GM21381 (cell line): Measurements from ENCODE around the gene ERCC6L2.

Experiments
- ATAC-seq: cut with Tn5 transposase; IDR thresholded peaks from one replicate; pipeline ENCODE4 v1.9.1; 2021; ENCODE audit warnings: mild to moderate bottlenecking, moderate library complexity; ENCODE audit not compliant: unreplicated experiment

The ERCC6L2 gene, protein sequence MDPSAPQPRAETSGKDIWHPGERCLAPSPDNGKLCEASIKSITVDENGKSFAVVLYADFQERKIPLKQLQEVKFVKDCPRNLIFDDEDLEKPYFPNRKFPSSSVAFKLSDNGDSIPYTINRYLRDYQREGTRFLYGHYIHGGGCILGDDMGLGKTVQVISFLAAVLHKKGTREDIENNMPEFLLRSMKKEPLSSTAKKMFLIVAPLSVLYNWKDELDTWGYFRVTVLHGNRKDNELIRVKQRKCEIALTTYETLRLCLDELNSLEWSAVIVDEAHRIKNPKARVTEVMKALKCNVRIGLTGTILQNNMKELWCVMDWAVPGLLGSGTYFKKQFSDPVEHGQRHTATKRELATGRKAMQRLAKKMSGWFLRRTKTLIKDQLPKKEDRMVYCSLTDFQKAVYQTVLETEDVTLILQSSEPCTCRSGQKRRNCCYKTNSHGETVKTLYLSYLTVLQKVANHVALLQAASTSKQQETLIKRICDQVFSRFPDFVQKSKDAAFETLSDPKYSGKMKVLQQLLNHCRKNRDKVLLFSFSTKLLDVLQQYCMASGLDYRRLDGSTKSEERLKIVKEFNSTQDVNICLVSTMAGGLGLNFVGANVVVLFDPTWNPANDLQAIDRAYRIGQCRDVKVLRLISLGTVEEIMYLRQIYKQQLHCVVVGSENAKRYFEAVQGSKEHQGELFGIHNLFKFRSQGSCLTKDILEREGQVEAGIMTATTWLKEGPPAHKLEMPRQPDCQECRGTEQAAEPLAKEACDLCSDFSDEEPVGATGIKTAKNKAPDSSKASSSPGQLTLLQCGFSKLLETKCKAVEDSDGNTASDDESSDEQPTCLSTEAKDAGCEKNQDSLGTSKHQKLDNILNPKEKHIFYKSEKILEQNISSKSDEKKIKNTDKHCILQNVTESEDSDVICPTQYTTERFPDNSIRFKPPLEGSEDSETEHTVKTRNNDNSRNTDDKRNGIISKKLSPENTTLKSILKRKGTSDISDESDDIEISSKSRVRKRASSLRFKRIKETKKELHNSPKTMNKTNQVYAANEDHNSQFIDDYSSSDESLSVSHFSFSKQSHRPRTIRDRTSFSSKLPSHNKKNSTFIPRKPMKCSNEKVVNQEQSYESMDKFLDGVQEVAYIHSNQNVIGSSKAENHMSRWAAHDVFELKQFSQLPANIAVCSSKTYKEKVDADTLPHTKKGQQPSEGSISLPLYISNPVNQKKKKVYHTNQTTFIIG (N-terminal part only)

DNA sequence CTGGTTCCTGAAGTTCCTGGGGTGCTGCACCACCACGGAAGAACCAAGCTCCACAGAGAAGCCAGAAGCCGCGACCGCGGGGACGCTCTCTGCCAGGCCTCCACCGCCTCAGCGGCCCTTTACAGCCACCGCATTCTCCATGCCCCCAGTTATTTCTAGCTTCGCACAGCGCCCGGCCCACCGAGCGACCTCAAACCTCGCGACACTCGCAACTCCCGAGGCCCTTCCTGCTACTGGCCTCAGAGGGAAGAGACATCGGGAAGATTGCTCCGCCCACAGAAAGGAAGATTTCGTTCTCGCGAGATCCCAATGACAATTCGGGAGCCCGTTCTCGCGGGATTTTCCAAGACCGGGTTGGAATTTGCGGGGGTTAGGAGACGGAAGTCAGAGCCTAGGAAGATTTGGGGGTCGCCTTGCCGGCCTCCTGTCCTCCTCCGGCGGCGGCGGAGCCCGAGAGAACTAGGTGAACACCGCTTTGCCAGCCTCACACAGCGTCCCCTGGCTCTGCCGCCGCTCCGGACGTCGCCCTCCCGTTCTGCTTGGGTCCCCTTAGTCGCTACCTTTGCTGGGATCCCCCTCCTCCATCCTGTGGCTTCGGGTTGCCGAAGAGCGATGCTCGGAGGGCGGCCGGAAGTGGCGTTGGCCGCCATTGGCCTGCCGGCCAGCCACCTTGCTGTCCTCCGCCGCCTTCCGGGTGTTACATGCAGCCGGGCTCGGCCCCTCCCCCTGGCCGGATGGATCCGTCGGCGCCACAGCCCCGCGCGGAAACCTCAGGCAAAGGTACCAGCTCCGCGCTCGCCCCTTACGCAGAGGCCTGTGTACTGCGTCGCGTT is at the start of gene ERCC6L2:
TSS of gene ERCC6L2 (plus strand) at position 387 of the 833 bp plus-strand sequence. CDS start at position 735, 348 bp downstream.
- ATAC-seq, result peak; percentile 92

DNA sequence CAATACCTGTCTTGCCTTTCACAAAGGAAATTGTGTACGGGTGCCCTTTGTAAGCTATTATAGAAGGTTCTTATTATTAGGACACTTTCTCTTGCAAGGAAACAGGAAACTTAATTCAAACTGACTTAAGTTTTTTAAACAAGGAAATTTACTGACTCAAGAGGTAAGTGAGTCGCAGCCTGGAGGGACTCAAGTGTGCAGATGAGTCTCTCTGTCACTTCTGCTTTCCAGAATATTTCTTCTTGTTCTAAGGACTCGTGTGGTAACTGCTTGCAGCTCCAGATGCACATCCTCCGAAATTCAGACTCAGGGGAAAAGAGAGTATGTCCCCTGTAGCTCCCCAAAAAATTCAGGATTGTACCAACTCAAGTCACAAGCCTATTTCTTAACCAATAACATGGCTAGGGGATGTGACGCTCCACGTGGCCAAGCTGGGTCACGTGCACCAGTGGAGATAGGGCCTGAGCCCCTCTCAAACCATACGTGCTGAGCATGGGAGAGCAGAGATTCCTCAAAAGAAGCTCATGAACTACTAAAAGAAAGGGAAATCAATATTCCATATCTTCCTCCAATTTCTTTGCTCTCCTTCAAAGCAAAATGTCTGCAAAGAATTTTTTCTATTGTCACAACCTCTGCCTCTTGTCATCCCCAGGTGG is 49.2 kb upstream of the ERCC6L2 start:
- no peak for ATAC-seq

DNA sequence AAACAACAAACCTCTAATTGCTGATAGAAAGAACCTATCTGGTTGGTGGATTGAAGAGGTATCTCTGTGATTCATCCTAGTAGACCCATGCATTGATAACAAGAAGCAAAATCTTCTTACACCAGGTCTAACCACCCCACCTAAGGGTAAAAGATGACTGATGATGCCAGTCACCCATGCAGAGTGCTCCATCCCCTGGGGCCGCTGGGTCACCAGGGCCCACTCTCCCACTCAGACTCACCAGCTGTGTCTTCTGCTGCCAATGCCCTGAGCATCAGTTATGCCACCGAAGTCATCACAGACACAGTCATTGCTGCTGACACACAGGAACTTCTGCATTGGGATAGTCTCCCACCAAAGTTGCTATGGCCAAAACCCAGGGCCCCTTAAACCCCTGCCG is 44.7 kb upstream of the ERCC6L2 start:
- ATAC-seq, result no peak

DNA sequence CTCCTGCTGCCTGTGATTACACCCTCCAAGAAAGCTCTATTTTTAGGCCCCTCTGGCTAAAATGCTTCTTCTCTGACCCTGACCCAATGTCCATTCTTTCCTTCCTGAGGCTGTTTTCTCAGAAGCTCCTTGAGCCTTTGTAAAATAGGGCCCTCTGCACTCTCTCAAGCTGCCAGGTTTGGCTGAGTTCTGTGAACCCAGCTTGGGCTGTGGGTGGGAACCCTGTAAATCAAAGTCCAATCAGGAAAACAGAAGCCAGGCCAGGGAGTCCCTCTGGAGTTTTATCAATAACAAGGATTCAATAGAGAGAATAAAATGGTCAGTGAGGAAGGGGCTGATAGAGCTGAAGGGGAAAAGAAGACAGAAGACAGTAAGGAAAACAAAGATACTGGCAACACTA is 43.7 kb upstream of the ERCC6L2 start:
- no peak for ATAC-seq

DNA sequence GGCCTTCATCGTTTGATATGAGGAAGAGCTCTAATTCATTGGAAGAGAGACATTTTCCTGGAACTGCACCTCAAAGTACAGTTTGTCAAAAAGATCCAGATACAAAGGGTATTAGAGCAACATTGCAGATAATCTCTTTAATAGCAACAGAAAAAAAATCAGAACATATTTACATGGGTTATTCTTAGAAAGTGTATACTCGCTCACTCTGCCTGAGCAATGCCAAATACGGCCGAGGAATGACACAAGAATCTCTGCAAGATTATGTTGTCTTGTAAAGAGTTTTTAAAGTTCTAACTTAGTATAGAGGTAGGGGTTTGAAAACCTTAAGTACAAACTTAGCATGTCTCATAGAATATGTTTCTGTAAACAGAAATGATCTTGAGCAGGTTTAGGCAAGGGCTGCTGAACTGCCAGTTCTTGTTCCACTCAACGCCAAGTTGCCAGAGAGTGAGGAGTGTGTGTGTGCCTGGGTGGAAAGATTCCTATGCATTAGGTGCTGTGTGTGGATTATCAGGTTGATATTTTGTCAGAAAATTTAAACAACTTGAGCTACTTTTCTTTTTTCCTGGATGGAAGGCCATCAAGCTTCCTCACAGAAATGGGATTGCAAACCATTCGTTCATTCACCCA is 41.8 kb upstream of the ERCC6L2 start:
- ATAC-seq, result no peak

DNA sequence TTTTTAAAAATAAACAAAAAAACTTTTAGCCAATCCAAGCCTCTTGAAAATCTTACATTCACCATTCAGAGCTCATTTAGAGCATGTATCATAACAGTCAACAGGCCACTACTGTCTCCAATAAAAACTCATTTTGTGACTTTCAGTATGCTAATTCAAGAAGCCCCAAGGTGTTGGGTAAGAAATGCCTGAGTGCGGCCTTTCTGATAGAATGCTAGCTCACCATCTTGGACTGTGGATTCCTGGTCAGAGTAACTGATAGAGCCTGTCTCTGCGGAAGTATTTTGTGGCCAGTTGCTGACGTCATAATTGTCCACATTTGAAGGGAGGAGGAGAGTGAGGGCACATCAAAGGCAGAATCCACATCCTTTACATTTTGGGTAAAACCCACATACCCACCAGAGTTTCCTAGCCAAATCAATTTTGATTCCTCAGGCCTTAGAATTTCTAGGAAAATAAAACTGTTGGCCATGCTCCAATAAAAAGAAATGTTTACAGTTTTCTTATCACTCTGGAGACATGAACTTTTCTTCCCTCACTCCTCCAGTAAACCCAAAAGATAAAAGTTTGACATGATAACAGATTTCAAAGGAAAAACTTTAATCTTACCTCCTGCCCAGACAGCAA is 41.1 kb upstream of the ERCC6L2 start:
- no peak for ATAC-seq

DNA sequence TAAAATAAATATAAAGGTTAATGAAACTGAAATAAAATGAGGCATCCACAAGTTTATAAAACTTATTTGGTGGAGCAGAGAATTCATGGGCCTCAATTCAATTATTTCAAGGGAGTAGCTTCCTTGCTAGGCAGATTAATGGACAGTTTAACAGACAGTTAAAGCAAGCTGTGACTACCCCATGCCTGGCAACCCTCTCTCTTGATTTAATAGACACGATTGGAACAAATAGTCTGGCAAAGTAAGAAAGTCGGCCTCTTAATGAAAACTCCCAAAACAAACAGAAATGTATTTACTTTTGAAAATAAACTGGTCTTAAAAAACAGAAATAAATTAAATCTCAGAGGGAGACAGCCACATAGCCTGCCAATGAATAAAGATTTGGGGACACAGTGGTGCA is 40.1 kb upstream of the ERCC6L2 start:
- ATAC-seq, result no peak

DNA sequence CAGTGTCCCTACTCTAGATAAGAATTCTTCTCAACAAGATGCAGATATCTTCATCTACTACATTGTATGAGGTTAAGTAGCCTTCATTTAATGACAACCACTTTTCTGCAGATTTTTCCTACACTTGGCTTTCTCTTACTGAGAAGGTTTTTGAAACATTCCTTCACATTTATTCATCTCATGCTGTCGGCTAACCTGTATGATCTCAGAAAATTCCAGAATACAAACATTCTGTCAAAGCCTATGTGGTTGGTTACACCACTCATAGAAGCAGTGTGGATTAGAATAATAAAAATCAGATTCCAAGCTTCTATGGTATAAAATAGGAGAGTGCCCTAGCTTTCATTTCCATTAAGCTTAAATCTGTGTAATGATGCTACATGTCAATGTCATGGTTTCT is 39.4 kb upstream of the ERCC6L2 start:
- no peak for ATAC-seq

DNA sequence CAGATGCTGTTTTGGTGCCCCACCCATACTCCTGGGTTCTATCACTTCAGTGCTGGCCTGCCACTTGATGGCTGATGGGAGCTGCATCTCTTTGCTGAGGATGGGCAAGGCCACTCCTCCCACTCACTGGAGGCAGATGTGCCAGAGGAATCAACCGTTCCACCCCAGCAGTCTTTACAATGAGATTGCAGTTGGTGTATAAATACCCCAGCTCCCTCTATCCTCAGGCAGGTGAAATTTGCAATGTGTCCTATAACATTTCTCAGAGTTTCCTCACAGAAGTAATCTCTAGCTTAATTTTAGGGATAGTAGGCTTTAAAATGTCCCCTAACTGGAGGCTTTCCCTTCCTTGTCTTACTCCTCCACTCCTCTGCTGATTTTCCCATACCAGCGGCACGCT is 36.5 kb upstream of the ERCC6L2 start:
- no peak for ATAC-seq

DNA sequence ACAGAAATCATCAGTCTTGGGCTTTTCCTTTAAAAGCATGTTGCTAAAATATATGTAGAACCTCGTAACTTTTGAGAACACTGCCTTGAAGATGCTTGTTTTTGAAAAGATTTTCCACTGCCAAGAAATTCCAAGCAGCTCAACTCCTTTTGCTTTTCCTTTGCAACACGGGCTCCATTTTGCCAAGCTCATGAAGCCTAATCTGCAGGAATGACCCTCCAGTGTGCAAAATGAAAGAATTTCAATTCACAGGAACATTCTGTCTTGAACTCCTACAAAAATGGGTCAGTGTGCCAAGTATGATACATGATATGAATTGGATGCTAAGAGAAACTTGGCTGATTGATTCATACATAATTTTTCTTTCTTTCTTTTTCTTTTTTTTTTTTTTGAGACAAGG is 35.4 kb upstream of the ERCC6L2 start:
- no peak for ATAC-seq

DNA sequence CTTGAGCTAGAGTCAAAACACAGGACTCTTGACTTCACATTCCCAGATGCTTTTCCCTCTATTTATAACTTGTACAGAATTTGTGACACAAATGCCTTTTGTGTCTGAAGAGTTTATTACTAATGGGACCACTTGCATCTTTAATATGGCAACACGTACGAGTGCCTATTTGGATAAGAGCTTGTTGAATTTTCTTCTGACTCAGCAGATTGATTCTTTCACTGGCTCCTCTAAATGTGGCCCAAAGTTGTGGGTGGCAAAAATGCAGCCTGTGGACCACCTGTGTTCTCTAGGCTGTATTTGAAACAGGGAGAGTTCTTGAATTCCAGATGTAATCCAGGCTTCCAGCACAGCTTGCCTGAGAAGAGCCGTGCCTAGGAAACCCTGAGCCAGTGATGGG is 34.1 kb upstream of the ERCC6L2 start:
- ATAC-seq, result no peak

DNA sequence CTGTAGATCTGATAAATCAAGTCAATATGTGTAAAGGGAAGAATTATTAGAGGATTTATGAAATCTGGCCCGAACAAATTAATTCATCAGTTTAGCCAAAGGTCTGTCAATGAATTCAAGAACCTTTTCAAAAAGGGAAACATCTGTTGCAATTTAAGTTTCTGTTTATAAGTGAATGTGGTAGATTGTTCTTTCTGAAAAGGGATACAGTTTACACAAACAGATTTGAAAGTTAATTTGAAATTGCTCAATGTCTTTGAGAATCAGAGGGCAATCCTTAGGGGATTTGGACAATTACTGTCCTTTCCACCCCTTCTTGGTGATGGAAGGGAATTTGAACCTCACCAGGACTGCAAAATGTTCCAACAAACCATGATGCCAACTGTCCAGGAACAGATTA is 29.7 kb upstream of the ERCC6L2 start:
- ATAC-seq, result no peak

DNA sequence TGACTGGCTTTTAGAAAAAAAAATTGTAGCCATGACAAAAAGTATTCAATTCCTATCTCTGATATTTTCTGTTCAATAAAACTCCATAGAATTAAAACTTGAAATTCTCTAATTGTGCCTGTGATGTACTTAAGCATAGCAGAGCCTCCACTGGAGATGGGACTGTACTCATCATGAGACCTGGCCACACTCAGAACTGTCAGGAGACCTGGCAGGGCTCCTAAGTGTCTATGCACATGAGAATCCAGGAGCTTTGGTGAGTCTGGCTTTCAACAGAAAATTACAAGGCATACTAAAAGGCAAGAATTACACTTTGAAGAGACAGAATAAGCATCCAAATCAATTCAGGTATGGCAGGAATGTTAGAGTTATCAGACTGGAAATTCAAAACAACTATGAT is 26.7 kb upstream of the ERCC6L2 start:
- ATAC-seq, result no peak

DNA sequence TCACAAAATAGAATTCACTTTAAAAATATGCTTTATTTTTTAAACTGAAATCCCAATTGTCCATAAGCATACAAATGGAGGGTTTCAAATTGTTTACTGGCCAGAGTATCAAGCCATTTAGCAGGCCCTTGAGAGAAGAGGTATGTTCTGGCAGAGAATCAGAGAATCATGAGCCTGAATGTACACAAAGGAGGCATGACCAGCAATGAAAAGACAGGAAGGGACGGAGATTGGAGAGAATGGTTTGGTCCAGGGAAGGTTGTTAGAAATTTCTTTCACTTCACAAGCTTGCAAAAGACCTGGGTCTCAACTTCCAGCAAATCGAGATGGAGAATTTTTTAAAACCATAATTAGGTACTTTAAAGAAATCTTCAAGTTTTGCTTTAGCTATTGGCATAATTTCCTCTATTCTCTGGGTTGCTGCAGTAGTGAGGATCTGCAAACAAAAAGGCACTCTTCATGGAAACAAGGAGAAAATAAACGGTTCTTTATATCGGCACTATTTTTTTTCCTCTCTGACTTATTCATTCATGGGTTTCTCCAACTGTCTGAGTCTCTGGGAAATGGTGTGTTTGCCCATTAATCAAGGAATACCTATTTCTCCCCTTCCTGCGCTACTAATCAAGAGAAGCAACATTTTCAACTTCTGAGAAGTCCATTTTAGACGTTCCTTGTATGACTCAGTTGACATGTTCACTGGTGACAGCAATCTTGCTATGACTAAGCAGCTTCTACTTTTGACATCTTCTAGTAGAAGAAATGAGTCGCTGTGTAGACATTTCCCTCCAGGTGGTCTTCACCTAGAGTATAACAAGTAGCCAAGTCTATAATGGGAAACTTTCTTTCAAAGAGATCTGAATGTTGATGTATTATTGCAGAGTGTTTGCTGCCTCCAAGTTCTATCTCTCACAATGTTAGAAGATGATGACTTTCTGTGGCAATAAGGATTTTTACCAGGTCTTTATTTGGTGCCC is 23.1 kb upstream of the ERCC6L2 start:
- peak; percentile 94 for ATAC-seq

DNA sequence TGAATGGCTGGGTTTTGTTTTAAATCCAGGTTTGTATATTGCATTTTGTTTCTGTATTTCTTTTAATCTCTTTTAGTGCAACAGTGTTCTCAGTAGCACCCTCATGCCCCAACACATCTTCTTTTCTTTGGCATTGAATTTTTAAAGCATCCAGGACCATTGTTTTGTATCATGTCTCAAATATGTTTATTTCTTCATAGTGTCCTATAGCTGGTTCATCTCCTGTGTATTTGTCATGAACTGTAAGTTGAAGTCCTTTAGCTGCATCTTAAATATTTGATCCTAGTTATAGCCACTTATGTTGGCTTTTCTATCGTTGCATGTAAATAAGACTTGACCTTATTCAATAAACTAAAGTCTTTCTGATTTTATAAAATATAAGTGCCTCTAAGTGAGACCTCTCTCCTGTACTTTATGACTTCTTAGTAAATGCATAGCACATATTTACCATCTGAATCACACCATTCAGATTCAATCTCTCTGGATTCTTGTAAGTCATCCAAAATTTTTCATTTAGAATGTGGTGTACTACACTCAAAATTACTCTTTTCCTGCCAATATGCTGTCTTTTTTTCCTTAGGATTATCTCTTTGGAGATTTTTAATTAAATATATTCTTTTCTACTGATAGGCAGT is 21.0 kb upstream of the ERCC6L2 start:
- ATAC-seq, result no peak

DNA sequence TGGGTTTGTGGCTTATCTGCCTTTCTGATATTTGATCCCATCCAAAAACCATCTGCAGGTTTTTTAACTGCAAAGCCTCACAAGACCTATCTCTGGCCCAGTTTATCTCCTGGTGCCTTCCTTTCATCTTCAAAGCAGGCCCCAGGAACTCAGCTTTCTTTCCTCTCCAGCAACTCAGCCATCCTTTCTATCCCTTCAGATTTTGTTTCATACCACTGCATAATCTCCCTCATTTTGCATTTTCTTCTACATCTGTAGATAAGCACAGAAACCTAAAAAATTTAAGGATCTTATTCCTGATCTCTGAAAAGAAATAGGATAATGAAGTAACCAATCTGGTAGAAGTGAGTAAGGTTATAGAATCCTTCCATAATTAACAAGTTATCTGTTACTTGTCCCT is 19.5 kb upstream of the ERCC6L2 start:
- ATAC-seq, result no peak

DNA sequence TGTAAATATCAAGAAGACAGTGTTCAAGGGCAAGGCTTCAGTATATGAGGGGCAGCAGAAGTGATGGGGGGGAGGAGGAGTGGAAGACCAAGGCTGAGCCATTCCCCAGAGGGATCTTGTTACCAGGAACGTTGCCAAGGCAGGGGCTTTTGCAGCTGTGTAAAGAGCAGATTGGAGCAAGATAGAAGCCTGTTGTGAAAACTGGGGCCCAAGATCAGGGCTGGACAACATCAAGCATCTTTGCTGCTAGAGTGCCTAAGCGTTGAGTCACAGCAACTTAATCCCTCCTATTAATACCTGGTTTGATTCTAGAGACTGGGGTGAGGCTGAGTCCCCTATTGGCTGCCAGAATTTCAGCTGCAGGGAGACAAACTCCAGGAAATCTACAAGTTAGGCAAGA is 18.4 kb upstream of the ERCC6L2 start:
- no peak for ATAC-seq
